Measurements from ENCODE around the gene THUMPD1.
"Not testable (repeated sequence)": the region's sequence is repeated elsewhere in the genome, so short reads cannot be mapped to it uniquely, and the experiment has no call there.

THUMPD1 gene

DNA sequence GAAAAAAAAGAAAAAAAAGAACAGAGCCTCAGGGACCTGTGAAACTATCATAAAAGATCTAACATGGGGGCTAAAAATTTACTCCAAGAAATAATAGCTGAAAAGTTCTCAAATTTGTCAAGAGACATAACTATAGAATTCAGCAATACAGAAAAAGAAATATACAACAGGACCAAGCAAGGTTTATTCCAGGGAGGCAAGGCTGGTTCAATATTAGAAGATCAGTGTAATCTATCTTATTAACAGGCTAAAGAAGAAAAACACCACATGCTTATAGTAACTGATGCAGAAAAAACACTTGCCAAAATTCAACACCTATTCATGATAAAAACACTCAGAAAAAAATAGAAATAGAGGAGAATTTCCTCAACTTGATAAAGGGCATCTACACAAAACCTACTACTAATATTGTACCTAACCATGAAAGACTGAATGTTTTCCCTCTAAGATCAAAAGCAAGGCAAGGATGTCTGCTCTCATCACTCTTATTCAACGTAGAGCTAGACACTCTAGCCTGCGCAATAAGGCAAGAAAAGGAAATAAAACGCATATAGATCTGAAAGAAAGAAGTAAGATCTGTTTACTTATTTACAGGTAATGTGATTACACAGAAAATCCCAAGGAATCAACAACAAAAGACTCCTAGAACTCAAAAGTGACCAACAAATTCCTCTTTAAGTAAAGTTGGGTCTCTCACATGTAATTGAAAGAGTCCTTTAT lies 20.9 kb upstream of the THUMPD1 start:
- TF ChIP-seq, protein P1, sequence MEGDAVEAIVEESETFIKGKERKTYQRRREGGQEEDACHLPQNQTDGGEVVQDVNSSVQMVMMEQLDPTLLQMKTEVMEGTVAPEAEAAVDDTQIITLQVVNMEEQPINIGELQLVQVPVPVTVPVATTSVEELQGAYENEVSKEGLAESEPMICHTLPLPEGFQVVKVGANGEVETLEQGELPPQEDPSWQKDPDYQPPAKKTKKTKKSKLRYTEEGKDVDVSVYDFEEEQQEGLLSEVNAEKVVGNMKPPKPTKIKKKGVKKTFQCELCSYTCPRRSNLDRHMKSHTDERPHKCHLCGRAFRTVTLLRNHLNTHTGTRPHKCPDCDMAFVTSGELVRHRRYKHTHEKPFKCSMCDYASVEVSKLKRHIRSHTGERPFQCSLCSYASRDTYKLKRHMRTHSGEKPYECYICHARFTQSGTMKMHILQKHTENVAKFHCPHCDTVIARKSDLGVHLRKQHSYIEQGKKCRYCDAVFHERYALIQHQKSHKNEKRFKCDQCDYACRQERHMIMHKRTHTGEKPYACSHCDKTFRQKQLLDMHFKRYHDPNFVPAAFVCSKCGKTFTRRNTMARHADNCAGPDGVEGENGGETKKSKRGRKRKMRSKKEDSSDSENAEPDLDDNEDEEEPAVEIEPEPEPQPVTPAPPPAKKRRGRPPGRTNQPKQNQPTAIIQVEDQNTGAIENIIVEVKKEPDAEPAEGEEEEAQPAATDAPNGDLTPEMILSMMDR (IDR thresholded peaks at IDR 0.05; ENCODE audit: extremely low read depth, missing control alignments) = no peak
- no peak for DNase-seq (ENCODE audit: low spot score)

DNA sequence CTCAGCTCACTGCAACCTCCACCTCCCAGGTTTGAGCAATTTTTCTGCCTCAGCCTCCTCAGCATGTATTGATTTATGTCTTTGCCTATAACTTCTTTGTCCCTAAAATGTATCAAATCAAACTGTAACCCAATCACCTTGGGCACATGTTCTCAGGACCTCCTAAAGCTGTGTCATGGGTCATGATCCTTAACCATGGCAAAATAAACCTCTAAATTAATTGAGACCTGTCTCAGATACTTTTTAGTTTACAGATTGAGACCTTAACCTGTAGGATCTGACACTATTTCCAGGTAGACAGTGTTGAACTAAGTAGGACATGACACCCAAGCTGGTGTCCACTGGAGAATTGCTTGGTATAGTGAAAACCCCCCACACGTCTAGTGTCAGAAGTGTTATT lies 19.6 kb upstream of the THUMPD1 start:
- TF ChIP-seq, protein P1 (IDR thresholded peaks at IDR 0.05; ENCODE audit: extremely low read depth, missing control alignments) = no peak
- DNase-seq (ENCODE audit: low spot score) = no peak

DNA sequence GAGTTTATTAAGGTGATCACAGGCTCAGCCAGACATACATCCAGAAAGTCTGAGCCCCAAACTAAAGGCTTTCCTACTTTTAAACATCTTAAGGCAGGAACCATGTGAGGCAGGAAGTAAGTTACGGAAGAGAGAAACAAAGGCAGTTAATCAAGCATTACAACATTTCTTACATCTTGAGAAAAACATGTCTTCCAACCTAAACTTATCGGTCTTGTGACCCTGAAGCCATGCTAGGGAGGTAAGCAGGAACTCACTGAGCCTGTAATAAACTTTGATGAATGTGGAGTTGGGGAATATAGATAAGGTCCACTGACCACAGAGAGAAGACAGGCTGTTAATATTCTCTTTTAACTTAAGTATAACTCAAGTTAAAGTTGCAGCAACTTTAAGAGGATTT lies 18.7 kb upstream of the THUMPD1 start:
- TF ChIP-seq, protein P1 (IDR thresholded peaks at IDR 0.05; ENCODE audit: extremely low read depth, missing control alignments) = no peak
- no peak for DNase-seq (ENCODE audit: low spot score)

DNA sequence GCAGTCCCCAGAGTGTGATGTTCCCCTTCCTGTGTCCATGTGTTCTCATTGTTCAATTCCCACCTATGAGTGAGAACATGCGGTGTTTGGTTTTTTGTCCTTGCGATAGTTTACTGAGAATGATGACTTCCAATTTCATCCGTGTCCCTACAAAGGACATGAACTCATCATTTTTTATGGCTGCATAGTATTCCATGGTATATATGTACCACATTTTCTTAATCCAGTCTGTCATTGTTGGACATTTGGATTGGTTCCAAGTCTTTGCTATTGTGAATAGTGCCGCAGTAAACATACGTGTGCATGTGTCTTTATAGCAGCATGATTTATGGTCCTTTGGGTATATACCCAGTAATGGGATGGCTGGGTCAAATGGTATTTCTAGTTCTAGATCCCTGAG lies 14.2 kb upstream of the THUMPD1 start:
- not testable (repeated sequence) for DNase-seq (ENCODE audit: low spot score)

DNA sequence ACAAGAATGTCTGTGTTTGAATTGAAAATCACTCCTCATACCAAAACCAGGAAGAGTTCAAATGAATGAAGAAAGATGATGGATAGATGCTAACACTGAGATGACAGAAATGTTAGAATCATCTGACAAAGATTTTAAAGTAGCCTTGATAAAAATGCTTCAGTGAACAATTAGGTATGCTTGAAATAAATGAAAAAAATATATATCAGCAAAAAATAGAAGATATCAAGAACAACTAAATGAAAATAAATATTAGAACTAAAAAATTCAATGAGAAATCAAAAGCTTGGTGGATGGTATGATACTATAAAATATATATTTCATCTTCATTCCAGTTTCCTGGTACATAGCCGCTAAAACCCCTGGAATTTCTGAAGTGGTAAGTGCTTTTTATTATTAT lies 13.6 kb upstream of the THUMPD1 start:
- DNase-seq (ENCODE audit: low spot score) = no peak
- TF ChIP-seq, protein P1 (IDR thresholded peaks at IDR 0.05; ENCODE audit: extremely low read depth, missing control alignments) = no peak

DNA sequence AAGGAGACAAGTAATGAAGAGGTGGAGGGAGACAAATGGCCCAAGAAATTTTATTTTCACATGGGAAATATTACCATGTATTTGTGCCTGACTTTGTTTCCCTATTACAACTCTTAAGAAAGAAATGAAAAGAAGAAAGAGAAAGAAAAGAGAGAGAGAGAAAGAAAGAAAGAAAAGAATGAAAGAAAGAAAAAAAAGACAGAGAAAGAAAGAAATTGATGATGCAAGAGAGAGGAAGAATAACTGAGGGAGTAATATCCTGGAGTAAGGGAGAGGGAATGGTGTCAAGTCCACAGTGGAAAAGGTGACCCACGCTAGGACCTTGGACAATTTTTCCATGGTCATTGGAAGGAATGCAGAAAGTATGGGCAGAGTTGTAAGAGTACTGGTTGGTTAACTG lies 12.1 kb upstream of the THUMPD1 start:
- no peak for DNase-seq (ENCODE audit: low spot score)
- TF ChIP-seq, protein P1 (IDR thresholded peaks at IDR 0.05; ENCODE audit: extremely low read depth, missing control alignments) = no peak

DNA sequence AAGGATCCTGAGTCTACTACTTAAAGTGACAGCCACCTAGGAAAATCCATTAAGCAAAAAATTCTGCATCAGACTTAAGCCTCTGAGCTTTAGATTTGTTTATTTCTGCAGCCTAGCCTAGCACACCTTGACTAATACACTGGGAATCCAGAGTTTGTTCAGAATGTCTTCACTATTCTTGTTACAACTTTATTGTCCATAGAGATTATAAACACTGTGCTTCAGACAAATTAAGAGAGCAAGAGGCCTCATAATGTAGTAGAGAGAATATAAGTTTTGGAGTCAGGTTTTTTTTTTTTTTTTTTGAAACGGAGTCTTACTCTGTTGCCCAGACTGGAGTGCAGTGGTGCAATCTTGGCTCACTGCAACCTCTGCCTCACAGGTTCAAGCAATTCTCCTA lies 8.9 kb upstream of the THUMPD1 start:
- no peak for DNase-seq (ENCODE audit: low spot score)
- TF ChIP-seq, protein P1 (IDR thresholded peaks at IDR 0.05; ENCODE audit: extremely low read depth, missing control alignments) = no peak

DNA sequence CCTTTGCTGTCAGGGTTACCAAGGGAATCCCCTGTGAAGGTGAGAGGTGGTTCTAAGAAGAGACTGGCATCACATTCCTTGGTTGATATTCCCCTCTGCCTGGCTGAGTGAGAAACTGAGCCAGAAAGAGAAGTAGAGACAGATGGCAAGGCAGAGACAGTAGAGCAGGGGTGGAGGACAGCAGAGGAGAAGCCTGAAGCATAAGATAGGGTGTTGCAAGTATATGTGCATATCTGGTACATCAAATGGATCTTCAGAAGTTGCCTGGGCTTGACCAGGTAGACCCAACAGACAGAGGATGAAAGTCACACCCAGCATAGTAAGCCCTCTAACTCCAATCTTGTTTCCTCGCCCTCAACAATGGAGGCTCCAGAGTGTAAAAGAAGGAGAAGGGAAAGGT lies 7.9 kb upstream of the THUMPD1 start:
- DNase-seq (ENCODE audit: low spot score) = no peak
- TF ChIP-seq, protein P1 (IDR thresholded peaks at IDR 0.05; ENCODE audit: extremely low read depth, missing control alignments) = no peak

Data from GM20000 (cell line).